ENCODE data around the gene CSTF2T.

Gene CSTF2T

GRCh38 chr10:51724038-51724437 is 24.6 kb upstream of the CSTF2T start:
- H3K4me1 ChIP-seq, result no peaks in the 10 kb centered on the region
- H3K9me3 ChIP-seq (ENCODE audit: control insufficient read depth, low read length), result no peaks in the 10 kb centered on the region
- H3K4me2 ChIP-seq (ENCODE audit: low read length), result no peak overlapping the region
- no peak overlapping the region for H3K27ac ChIP-seq
- no peaks in the 10 kb centered on the region for H3K27me3 ChIP-seq (ENCODE audit: control insufficient read depth, insufficient read depth, low read length)
- no peak overlapping the region for H2AFZ ChIP-seq
- H3K4me3 ChIP-seq (ENCODE audit: low read depth, low read length), result no peak overlapping the region
- H3K79me2 ChIP-seq, result no peaks in the 10 kb centered on the region
- no peak overlapping the region for H3K9ac ChIP-seq
- H3K36me3 ChIP-seq (ENCODE audit: control insufficient read depth, insufficient read depth, low read length), result no peaks in the 10 kb centered on the region
- no peak for TF ChIP-seq CTCF (IDR thresholded peaks at IDR 0.05)

- H3K27me3 ChIP-seq (ENCODE audit: control insufficient read depth, insufficient read depth, low read length), result no peaks in the 10 kb centered on the region
- no peaks in the 10 kb centered on the region for H3K9me3 ChIP-seq (ENCODE audit: control insufficient read depth, low read length)
- H3K4me2 ChIP-seq (ENCODE audit: low read length), result no peak overlapping the region
- no peak overlapping the region for H3K4me3 ChIP-seq (ENCODE audit: low read depth, low read length)
- no peak overlapping the region for H2AFZ ChIP-seq
- H3K79me2 ChIP-seq, result no peaks in the 10 kb centered on the region
- H3K27ac ChIP-seq, result no peak overlapping the region
- TF ChIP-seq CTCF (IDR thresholded peaks at IDR 0.05), result no peak
- H3K4me1 ChIP-seq, result no peaks in the 10 kb centered on the region
- H3K36me3 ChIP-seq (ENCODE audit: control insufficient read depth, insufficient read depth, low read length), result no peaks in the 10 kb centered on the region
- H3K9ac ChIP-seq, result no peak overlapping the region
These were observed 19.5 kb upstream of the CSTF2T start for GRCh38 chr10:51718804-51719291.

- no peaks in the 10 kb centered on the region for H3K79me2 ChIP-seq
- no peak overlapping the region for H2AFZ ChIP-seq
- no peaks in the 10 kb centered on the region for H3K36me3 ChIP-seq (ENCODE audit: control insufficient read depth, insufficient read depth, low read length)
- TF ChIP-seq CTCF (IDR thresholded peaks at IDR 0.05), result no peak
- H3K4me2 ChIP-seq (ENCODE audit: low read length), result no peak overlapping the region
- H3K9ac ChIP-seq, result no peak overlapping the region
- no peaks in the 10 kb centered on the region for H3K9me3 ChIP-seq (ENCODE audit: control insufficient read depth, low read length)
- no peak overlapping the region for H3K4me3 ChIP-seq (ENCODE audit: low read depth, low read length)
- no peaks in the 10 kb centered on the region for H3K4me1 ChIP-seq
- H3K27me3 ChIP-seq (ENCODE audit: control insufficient read depth, insufficient read depth, low read length), result no peaks in the 10 kb centered on the region
- no peak overlapping the region for H3K27ac ChIP-seq
These were observed 17.6 kb upstream of the CSTF2T start for GRCh38 chr10:51716981-51717380.

- Histone ChIP-seq H3K4me2 (ENCODE audit: low read length) (no peak overlapping the region), H3K9ac (no peak overlapping the region), H2AFZ (no peak overlapping the region), H3K79me2 (no peaks in the 10 kb centered on the region), H3K9me3 (ENCODE audit: control insufficient read depth, low read length) (no peaks in the 10 kb centered on the region), H3K4me1 (no peaks in the 10 kb centered on the region), H3K27me3 (ENCODE audit: control insufficient read depth, insufficient read depth, low read length) (no peaks in the 10 kb centered on the region), H3K4me3 (ENCODE audit: low read depth, low read length) (no peak overlapping the region), H3K36me3 (ENCODE audit: control insufficient read depth, insufficient read depth, low read length) (no peaks in the 10 kb centered on the region), H3K27ac (no peak overlapping the region)
- no peak for TF ChIP-seq CTCF (IDR thresholded peaks at IDR 0.05)
These were observed 12.1 kb upstream of the CSTF2T start for GRCh38 chr10:51711519-51711891.

- Histone ChIP-seq H3K9me3 (ENCODE audit: control insufficient read depth, low read length) (no peaks in the 10 kb centered on the region), H3K4me2 (ENCODE audit: low read length) (no peak overlapping the region), H3K4me3 (ENCODE audit: low read depth, low read length) (no peak overlapping the region), H3K79me2 (no peaks in the 10 kb centered on the region), H2AFZ (no peak overlapping the region), H3K4me1 (no peaks in the 10 kb centered on the region), H3K36me3 (ENCODE audit: control insufficient read depth, insufficient read depth, low read length) (no peaks in the 10 kb centered on the region), H3K27me3 (ENCODE audit: control insufficient read depth, insufficient read depth, low read length) (no peaks in the 10 kb centered on the region), H3K9ac (no peak overlapping the region), H3K27ac (no peak overlapping the region)
- TF ChIP-seq CTCF (IDR thresholded peaks at IDR 0.05), result no peak
These were observed 10.1 kb upstream of the CSTF2T start for GRCh38 chr10:51709324-51709972.

Data from parathyroid adenoma (tissue), 2 donors.